Kidney epithelial cell (primary cell): Measurements from ENCODE around the gene ME2. TPM values are rescaled to one million over a fixed set of nuclear protein-coding genes. Genes with fewer than 3 reads are reported as not detected.

Experiments
- DNase-seq: peaks from one replicate; pipeline ENCODE4 v3.0.0-alpha.2; 2010; ENCODE audit warnings: low read depth
- H3K27me3 ChIP-seq: 2 replicates; pipeline ENCODE4 v1.6.0; 2011; ENCODE audit warnings: low read length; ENCODE audit not compliant: control insufficient read depth, insufficient read depth
- H3K36me3 ChIP-seq: 2 replicates; pipeline ENCODE4 v1.5.1; 2011; ENCODE audit warnings: low read length; ENCODE audit not compliant: control insufficient read depth, insufficient read depth
- H3K4me3 ChIP-seq: 2 replicates; pipeline ENCODE4 v1.5.1; 2011; ENCODE audit warnings: low read depth, mild to moderate bottlenecking, control low read depth, low read length
- total RNA-seq: library from RNA; depleted of rRNA; stranded (reverse); fragments of >200 nt; gene quantifications from 2 replicates; pipeline ENCODE4 v1.2.3, GENCODE V29; 2015
- TF ChIP-seq, protein P1 (sequence below): IDR thresholded peaks from 2 replicates; pipeline ENCODE4 v1.5.1; 2011; ENCODE audit warnings: mild to moderate bottlenecking, moderate library complexity, low read length, control low read depth, inconsistent platforms; ENCODE audit not compliant: insufficient read depth, poor library complexity, severe bottlenecking

The ME2 gene
- total RNA-seq, 1 donor from 2014 or later = 72.4 TPM

DNA sequence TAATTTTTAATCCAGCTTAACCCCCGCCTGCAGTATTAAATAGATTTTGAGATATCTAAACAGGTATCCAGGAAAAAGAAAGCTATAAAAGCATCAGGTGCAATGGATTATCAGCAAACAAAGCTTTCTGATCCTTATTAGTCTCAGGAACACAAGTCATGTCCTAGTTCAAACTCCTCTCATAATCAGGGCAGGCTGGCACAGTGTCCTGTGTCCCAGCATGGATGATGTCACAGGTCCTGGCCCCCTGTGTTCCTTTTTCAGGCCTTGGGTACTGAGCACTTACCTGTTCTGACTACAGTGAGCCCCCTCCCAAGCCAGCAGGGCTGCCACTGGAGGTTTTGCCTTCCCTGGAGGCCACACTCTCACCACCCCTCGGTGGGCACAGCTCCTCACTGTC lies 39.6 kb upstream of the ME2 start:
- no peak for DNase-seq
- Histone ChIP-seq H3K27me3 (no peaks in the 10 kb centered on the region), H3K36me3 (no peaks in the 10 kb centered on the region), H3K4me3 (no peak overlapping the region)
- TF ChIP-seq, protein P1, sequence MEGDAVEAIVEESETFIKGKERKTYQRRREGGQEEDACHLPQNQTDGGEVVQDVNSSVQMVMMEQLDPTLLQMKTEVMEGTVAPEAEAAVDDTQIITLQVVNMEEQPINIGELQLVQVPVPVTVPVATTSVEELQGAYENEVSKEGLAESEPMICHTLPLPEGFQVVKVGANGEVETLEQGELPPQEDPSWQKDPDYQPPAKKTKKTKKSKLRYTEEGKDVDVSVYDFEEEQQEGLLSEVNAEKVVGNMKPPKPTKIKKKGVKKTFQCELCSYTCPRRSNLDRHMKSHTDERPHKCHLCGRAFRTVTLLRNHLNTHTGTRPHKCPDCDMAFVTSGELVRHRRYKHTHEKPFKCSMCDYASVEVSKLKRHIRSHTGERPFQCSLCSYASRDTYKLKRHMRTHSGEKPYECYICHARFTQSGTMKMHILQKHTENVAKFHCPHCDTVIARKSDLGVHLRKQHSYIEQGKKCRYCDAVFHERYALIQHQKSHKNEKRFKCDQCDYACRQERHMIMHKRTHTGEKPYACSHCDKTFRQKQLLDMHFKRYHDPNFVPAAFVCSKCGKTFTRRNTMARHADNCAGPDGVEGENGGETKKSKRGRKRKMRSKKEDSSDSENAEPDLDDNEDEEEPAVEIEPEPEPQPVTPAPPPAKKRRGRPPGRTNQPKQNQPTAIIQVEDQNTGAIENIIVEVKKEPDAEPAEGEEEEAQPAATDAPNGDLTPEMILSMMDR = no peak

DNA sequence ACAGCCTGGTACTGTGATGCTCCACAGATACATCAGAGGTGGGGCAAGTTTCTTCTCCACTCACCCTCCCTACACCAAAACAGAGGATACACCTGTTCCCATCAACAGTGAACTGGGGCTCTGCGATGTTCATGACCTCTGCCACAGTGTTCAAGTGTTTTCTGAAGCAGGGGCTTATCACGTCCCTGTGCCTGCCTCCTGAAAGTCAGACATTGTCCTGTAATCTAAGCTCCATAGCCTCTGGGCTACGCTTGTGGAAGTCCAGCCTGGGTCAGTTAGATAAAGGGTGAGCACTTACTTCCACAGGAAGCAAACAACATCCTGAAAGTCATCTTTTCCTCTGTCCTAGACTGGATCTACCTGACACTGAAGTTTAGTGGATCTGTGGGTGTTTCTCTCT lies 38.9 kb upstream of the ME2 start:
- no peak for DNase-seq
- Histone ChIP-seq H3K36me3 (no peaks in the 10 kb centered on the region), H3K27me3 (no peaks in the 10 kb centered on the region), H3K4me3 (no peak overlapping the region)
- TF ChIP-seq, protein P1 = no peak

DNA sequence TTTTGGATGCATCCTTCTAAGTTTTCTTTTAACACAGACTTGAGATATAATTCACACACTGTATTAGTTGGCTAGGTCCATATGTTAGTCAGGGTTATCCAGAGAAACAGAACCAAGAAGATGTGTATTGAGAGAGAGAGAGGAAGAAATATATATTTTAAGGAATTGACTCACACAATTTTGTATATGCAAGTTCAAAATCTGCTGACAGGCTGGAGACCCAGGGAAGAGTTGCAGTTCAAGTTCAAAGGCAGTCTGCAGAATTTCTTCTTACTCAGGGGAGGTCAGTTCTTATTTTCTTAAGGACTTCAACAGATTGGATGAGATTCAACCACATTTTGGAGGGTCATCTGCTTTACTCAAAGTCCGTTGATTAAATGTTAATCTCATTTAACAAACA lies 36.1 kb upstream of the ME2 start:
- no peak for DNase-seq
- TF ChIP-seq, protein P1 = no peak
- no peak overlapping the region for H3K4me3 ChIP-seq
- H3K27me3 ChIP-seq = no peaks in the 10 kb centered on the region
- H3K36me3 ChIP-seq = no peaks in the 10 kb centered on the region

DNA sequence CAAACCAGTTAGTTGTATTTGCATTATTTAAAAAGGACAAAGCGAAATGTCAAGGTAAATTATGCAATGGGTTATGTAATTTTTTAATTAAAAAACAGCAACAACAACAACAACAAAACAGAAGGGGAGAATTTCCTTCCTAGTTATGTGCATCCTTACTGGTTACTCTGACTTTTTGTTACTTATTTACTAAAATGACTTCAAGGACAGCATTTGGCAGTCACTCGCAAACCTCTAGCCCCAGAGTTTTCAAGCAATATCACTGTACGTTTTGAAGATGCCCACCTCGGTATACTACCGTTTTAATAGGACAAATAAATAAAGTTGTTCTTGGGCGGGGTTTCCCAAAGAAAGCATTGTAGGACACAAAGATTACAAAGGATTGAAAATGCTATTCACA lies 34.4 kb upstream of the ME2 start:
- TF ChIP-seq, protein P1 = no peak
- no peaks in the 10 kb centered on the region for H3K36me3 ChIP-seq
- H3K27me3 ChIP-seq = no peaks in the 10 kb centered on the region
- no peak for DNase-seq
- H3K4me3 ChIP-seq = no peak overlapping the region

DNA sequence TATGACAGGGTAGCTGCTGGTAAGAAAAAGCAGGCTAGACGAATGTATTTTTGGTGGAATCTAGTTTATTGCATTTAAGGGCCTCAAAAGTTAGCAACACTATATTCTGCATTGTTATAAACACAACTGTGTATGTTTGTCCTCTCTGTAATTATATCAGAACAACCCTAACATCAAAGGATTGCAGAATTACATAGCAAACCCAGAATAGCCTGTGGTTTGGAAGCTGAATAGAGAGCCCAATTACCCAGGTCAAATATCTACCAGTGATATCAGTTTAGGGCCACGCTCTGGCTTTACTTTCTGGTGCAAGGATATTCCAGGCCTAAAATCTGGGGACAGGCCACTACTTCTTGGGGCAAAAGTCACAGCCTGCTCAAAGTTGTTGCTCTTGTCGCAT lies 34.0 kb upstream of the ME2 start:
- Histone ChIP-seq H3K4me3 (no peak overlapping the region), H3K36me3 (no peaks in the 10 kb centered on the region), H3K27me3 (no peaks in the 10 kb centered on the region)
- TF ChIP-seq, protein P1 = no peak
- DNase-seq = no peak

DNA sequence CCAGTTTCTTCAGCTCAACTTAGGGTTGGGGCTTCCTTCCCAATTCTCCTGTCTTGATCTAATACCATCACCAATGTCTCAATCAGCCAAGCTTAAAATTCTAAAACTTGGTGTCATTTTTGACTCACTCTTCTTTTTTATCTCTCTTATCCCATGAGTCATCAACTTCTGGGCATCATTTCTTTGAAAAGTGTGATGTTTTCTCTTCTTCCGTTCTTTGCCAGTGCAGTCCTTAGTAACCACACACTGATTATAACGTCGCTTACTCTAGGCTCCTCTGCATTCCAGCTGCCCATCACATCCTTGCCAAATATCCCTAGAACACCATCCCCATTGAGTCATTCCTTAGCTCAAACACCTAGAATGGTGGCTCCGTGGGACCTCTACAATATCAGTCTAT lies 31.7 kb upstream of the ME2 start:
- DNase-seq = no peak
- no peaks in the 10 kb centered on the region for H3K27me3 ChIP-seq
- TF ChIP-seq, protein P1 = no peak
- no peak overlapping the region for H3K4me3 ChIP-seq
- no peaks in the 10 kb centered on the region for H3K36me3 ChIP-seq
